BE2C (cell line): ENCODE results near the gene GPN2.

Experiments used
- DNase-seq: peaks from one replicate; pipeline ENCODE4 v3.0.0-alpha.2; 2020
- H3K27me3 ChIP-seq: fragments of 250-450 bp; sonication (Bioruptor Pico); 2 replicates; pipeline ENCODE4 v1.5.1; 2020; ENCODE audit warnings: mild to moderate bottlenecking
- H3K36me3 ChIP-seq: fragments of 250-450 bp; sonication (Bioruptor Pico); 2 replicates; pipeline ENCODE4 v1.5.1; 2020; ENCODE audit warnings: mild to moderate bottlenecking
- H3K4me1 ChIP-seq: fragments of 250-450 bp; sonication (Bioruptor Pico); 2 replicates; pipeline ENCODE4 v1.5.1; 2020
- H3K4me3 ChIP-seq: 2 replicates; pipeline ENCODE4 v1.5.1; 2011; ENCODE audit warnings: low read depth, low read length
- H3K9me3 ChIP-seq: fragments of 250-450 bp; sonication (Bioruptor Pico); 2 replicates; pipeline ENCODE4 v1.5.1; 2020
- CTCF ChIP-seq: IDR thresholded peaks from 2 replicates; pipeline ENCODE4 v1.5.1; 2012; ENCODE audit warnings: mild to moderate bottlenecking, low read depth, low read length

Gene GPN2

GRCh38 chr1:26861889-26862378, 28.1 kb downstream of the GPN2 start:
- no peak for TF ChIP-seq CTCF
- no peak for DNase-seq
- Histone ChIP-seq H3K9me3 (no peaks in the 10 kb centered on the region; the same call in 1 of the 2 replicates), H3K36me3 (no peaks in the 10 kb centered on the region), H3K4me1 (no peaks in the 10 kb centered on the region; the same call in 1 of the 2 replicates), H3K27me3 (no peaks in the 10 kb centered on the region), H3K4me3 (no peak overlapping the region)

- H3K36me3 ChIP-seq: no peaks in the 10 kb centered on the region
- no peak for TF ChIP-seq CTCF
- H3K4me1 ChIP-seq: no peaks in the 10 kb centered on the region; the same call in 1 of the 2 replicates
- no peak overlapping the region for H3K4me3 ChIP-seq
- H3K9me3 ChIP-seq: no peaks in the 10 kb centered on the region; the same call in 1 of the 2 replicates
- no peaks in the 10 kb centered on the region for H3K27me3 ChIP-seq
- no peak for DNase-seq
Measured at GRCh38 chr1:26861286-26861701, 28.8 kb downstream of the GPN2 start.

- no peaks in the 10 kb centered on the region for H3K36me3 ChIP-seq
- no peak overlapping the region for H3K4me3 ChIP-seq
- H3K4me1 ChIP-seq: no peaks in the 10 kb centered on the region; the same call in 1 of the 2 replicates
- TF ChIP-seq CTCF: no peak
- no peaks in the 10 kb centered on the region for H3K9me3 ChIP-seq
- no peaks in the 10 kb centered on the region for H3K27me3 ChIP-seq
- DNase-seq: no peak
Measured at GRCh38 chr1:26858891-26859640, 31.0 kb downstream of the GPN2 start.

GRCh38 chr1:26858160-26858559, 31.9 kb downstream of the GPN2 start:
- H3K4me1 ChIP-seq: no peaks in the 10 kb centered on the region
- no peak for DNase-seq
- no peaks in the 10 kb centered on the region for H3K27me3 ChIP-seq
- no peaks in the 10 kb centered on the region for H3K9me3 ChIP-seq
- H3K4me3 ChIP-seq: no peak overlapping the region
- TF ChIP-seq CTCF: no peak
- no peaks in the 10 kb centered on the region for H3K36me3 ChIP-seq

GRCh38 chr1:26857473-26858060, 32.5 kb downstream of the GPN2 start:
- no peak for DNase-seq
- no peak for TF ChIP-seq CTCF
- H3K4me3 ChIP-seq: no peak overlapping the region
- H3K36me3 ChIP-seq: no peaks in the 10 kb centered on the region
- no peaks in the 10 kb centered on the region for H3K9me3 ChIP-seq
- no peaks in the 10 kb centered on the region for H3K4me1 ChIP-seq
- no peaks in the 10 kb centered on the region for H3K27me3 ChIP-seq
